GM12892 (cell line): ENCODE results near the gene GRXCR1.

Source experiments
- DNase-seq: peaks from one replicate; pipeline ENCODE4 v3.0.0; 2011; ENCODE audit not compliant: insufficient read length
- FAIRE-seq: peaks from 2 replicates; lab custom pipeline; 2011; peaks lifted over from hg19 to GRCh38; lab: Jason Lieb, UNC
- POLR2A ChIP-seq: IDR thresholded peaks from 2 replicates; pipeline ENCODE4 v1.6.1; 2011; ENCODE audit warnings: low read depth, low read length, control low read depth
- POLR2AphosphoS5 ChIP-seq: IDR thresholded peaks from 2 replicates; pipeline ENCODE4 v1.6.1; 2011; ENCODE audit warnings: low read depth, low read length, control low read depth
- TAF1 ChIP-seq: IDR thresholded peaks from 2 replicates; pipeline ENCODE4 v1.6.1; 2011; ENCODE audit warnings: low read depth, mild to moderate bottlenecking, control low read depth, low read length, borderline replicate concordance

The GRXCR1 gene

DNA sequence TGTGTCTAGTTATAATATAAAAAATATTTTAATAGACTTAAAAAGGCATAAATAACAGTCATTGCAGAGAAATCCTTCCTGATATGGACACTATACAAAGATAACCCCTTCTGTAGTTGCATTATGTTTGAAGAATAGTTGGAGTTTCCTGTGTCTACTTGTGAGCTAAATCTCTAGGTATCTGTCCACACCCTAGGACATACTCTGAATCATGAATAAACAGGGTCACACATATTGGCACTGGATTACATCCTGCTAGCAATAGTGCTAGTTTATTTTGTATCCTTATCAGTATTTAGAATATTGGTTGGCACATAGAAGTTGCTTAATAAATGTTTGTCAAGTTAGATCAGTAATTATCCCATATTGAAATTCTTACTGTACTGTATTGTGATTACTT is 173.9 kb downstream of the GRXCR1 start:
- TF ChIP-seq TAF1, result no peak
- DNase-seq (no peak), FAIRE-seq (no peak)

DNA sequence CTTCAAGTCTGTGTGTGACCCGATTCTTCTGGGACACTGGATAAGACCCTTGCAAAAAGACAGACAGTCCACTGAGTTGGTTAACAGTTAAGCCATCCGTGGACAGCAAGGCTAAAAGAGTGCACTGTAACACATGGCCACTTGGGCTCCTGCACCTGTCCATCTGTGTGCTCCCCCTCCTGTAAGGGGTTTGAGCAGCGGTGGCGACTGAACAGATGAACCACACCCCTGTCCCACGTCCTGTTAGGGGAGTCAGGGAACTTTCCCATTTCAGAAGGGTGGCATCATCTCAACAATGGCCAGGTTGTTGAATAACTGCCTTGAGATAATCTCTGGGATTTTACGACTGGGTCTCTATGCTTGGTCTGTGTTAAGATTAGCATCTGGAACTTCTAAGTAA is 178.6 kb downstream of the GRXCR1 start:
- DNase-seq (no peak), FAIRE-seq (no peak)
- TF ChIP-seq POLR2AphosphoS5 (no peak), POLR2A (no peak), TAF1 (no peak)
